H1 (cell line): ENCODE data around the gene TPRN. TPM values are rescaled to one million over a fixed set of nuclear protein-coding genes. Genes with fewer than 3 reads are reported as not detected.

Experiments used
- CTCF ChIA-PET: fragments of 300-600 bp; sonication (Branson Sonifier 250); formaldehyde crosslinking; loops from one replicate; lab custom pipeline; 2021; ENCODE audit not compliant: partially characterized antibody; lab: Charles Lee
- POLR2A ChIA-PET: fragments of 300-600 bp; sonication (Branson Sonifier 250); formaldehyde crosslinking; loops from one replicate; lab custom pipeline; 2021; ENCODE audit warnings: inconsistent platforms; ENCODE audit not compliant: partially characterized antibody; lab: Charles Lee
- DNase-seq, 2 experiments: peaks; one replicate each; pipeline versions ENCODE4 v3.0.0 to v3.0.0-alpha.2; 2010 to 2022; ENCODE audit warnings: low spot score in 2 of 2, low read depth in 1 of 2, mixed read lengths in 1 of 2
- FAIRE-seq: peaks from 2 replicates; lab custom pipeline; 2011; peaks lifted over from hg19 to GRCh38; lab: Jason Lieb, UNC
- H2AFZ ChIP-seq: 2 replicates; pipeline ENCODE4 v1.8.1; 2012; ENCODE audit warnings: low read length, inconsistent platforms
- H2AK5ac ChIP-seq: 2 replicates; pipeline ENCODE4 v1.6.1; 2013; ENCODE audit warnings: low read depth, low read length
- H2BK120ac ChIP-seq: replicated peaks from 2 replicates; pipeline ENCODE3; 2013; ENCODE audit warnings: low read depth, low read length, inconsistent platforms
- H2BK12ac ChIP-seq: 2 replicates; pipeline ENCODE4 v1.6.1; 2013; ENCODE audit warnings: low read depth, low read length
- H2BK15ac ChIP-seq: 2 replicates; pipeline ENCODE4 v1.6.1; 2013; ENCODE audit warnings: low read length
- H2BK20ac ChIP-seq: 2 replicates; pipeline ENCODE4 v1.6.1; 2013; ENCODE audit warnings: low read length
- H2BK5ac ChIP-seq: 2 replicates; pipeline ENCODE4 v1.6.1; 2013; ENCODE audit warnings: low read depth, low read length
- H3K14ac ChIP-seq: 2 replicates; pipeline ENCODE4 v1.6.1; 2013; ENCODE audit warnings: inconsistent platforms; ENCODE audit not compliant: insufficient read length
- H3K18ac ChIP-seq: 2 replicates; pipeline ENCODE4 v1.6.1; 2013; ENCODE audit warnings: low read length; ENCODE audit errors: extremely low read depth
- H3K23ac ChIP-seq: 2 replicates; pipeline ENCODE4 v1.6.1; 2013; ENCODE audit warnings: inconsistent platforms; ENCODE audit not compliant: insufficient read length
- H3K23me2 ChIP-seq: 2 replicates; pipeline ENCODE4 v1.6.1; 2013; ENCODE audit warnings: low read depth, low read length
- H3K27ac ChIP-seq: 2 replicates; pipeline ENCODE4 v1.6.1; 2011; ENCODE audit warnings: low read depth, low read length, inconsistent platforms
- H3K27me3 ChIP-seq, 4 experiments: replicated peaks in 1 of 4; 1 replicate in 1 of 4; 2 replicates in 3 of 4; pipeline versions ENCODE4 v1.6.1 to v1.8.1; 2011 to 2013; ENCODE audit warnings: low read length in 3 of 4, mild to moderate bottlenecking in 3 of 4, inconsistent platforms in 2 of 4, mixed read lengths in 2 of 4, moderate library complexity in 1 of 4; ENCODE audit not compliant: control insufficient read depth in 3 of 4, insufficient read depth in 3 of 4; ENCODE audit errors: extremely low read depth in 1 of 4
- H3K36me3 ChIP-seq, 4 experiments: 2 replicates each; pipeline versions ENCODE4 v1.6.1 to v1.8.1; 2011 to 2013; ENCODE audit warnings: mild to moderate bottlenecking in 4 of 4, low read length in 3 of 4, moderate library complexity in 2 of 4, control low read depth in 1 of 4, inconsistent platforms in 1 of 4; ENCODE audit not compliant: insufficient read depth in 4 of 4, control insufficient read depth in 2 of 4
- H3K4ac ChIP-seq: replicated peaks from 2 replicates; pipeline ENCODE3; 2013; ENCODE audit warnings: low read length, low read depth, mixed read lengths, inconsistent platforms; ENCODE audit not compliant: insufficient read length
- H3K4me1 ChIP-seq, 4 experiments: replicated peaks in 1 of 4; 1 replicate in 1 of 4; 2 replicates in 3 of 4; pipeline versions ENCODE4 v1.6.1 to v1.8.1; 2011 to 2013; ENCODE audit warnings: low read length in 3 of 4, inconsistent platforms in 2 of 4, mixed read lengths in 1 of 4; ENCODE audit not compliant: insufficient read depth in 4 of 4, control insufficient read depth in 3 of 4
- H3K4me2 ChIP-seq, 2 experiments: 2 replicates each; pipeline versions ENCODE4 v1.6.1 to v1.8.1; 2011 to 2013; ENCODE audit warnings: low read depth in 2 of 2, low read length in 2 of 2, control low read depth in 1 of 2, inconsistent platforms in 1 of 2, mild to moderate bottlenecking in 1 of 2; ENCODE audit not compliant: insufficient read depth in 1 of 2
- H3K4me3 ChIP-seq, 4 experiments: fragments of 200-600, 300-600 bp in 1 of 4; sonication (generic), shearing (Covaris generic), sonication (Bioruptor Twin) in 1 of 4; 2 replicates each; pipeline versions ENCODE4 v1.5.1 to v1.8.1; 2011 to 2016; ENCODE audit warnings: low read length in 4 of 4, low read depth in 3 of 4, control low read depth in 2 of 4, inconsistent platforms in 2 of 4, mild to moderate bottlenecking in 2 of 4, mixed read lengths in 1 of 4, moderate library complexity in 1 of 4; ENCODE audit not compliant: insufficient read depth in 2 of 4; ENCODE audit errors: extremely low read depth in 1 of 4
- H3K56ac ChIP-seq: replicated peaks from 2 replicates; pipeline ENCODE3; 2013; ENCODE audit warnings: low read depth, mild to moderate bottlenecking, mixed read lengths, low read length, inconsistent platforms; ENCODE audit not compliant: insufficient read length
- H3K79me1 ChIP-seq: 2 replicates; pipeline ENCODE4 v1.6.1; 2013; ENCODE audit warnings: low read depth, low read length, control low read depth
- H3K79me2 ChIP-seq, 2 experiments: 2 replicates each; pipeline versions ENCODE4 v1.6.1 to v1.8.1; 2012 to 2013; ENCODE audit warnings: low read length in 2 of 2, mild to moderate bottlenecking in 2 of 2, inconsistent platforms in 1 of 2; ENCODE audit not compliant: insufficient read depth in 2 of 2, control insufficient read depth in 1 of 2
- H3K9ac ChIP-seq, 4 experiments: replicated peaks in 1 of 4; 1 replicate in 1 of 4; 2 replicates in 3 of 4; pipeline versions ENCODE4 v1.6.1 to v1.8.1; 2011 to 2013; ENCODE audit warnings: low read depth in 3 of 4, low read length in 3 of 4, control low read depth in 2 of 4, mild to moderate bottlenecking in 2 of 4, moderate library complexity in 2 of 4, inconsistent platforms in 1 of 4; ENCODE audit errors: extremely low read depth in 1 of 4
- H3K9me3 ChIP-seq, 2 experiments: 2 replicates each; pipeline versions ENCODE4 v1.6.1 to v1.8.1; 2012 to 2013; ENCODE audit warnings: mild to moderate bottlenecking in 2 of 2, moderate library complexity in 2 of 2, control low read depth in 1 of 2, inconsistent platforms in 1 of 2, low read depth in 1 of 2, low read length in 1 of 2, mixed read lengths in 1 of 2; ENCODE audit not compliant: insufficient read depth in 2 of 2
- H4K20me1 ChIP-seq, 2 experiments: replicated peaks in 1 of 2; 2 replicates each; pipeline versions ENCODE3 to v1.8.1; 2011 to 2013; ENCODE audit warnings: inconsistent platforms in 2 of 2, low read length in 2 of 2, mild to moderate bottlenecking in 1 of 2; ENCODE audit not compliant: insufficient read depth in 2 of 2, control insufficient read depth in 1 of 2
- H4K5ac ChIP-seq: 2 replicates; pipeline ENCODE4 v1.6.1; 2013; ENCODE audit warnings: low read length, low read depth, mixed read lengths, inconsistent platforms; ENCODE audit not compliant: insufficient read length
- H4K8ac ChIP-seq: 2 replicates; pipeline ENCODE4 v1.8.0; 2013; ENCODE audit warnings: mild to moderate bottlenecking, moderate library complexity, low read length, inconsistent platforms; ENCODE audit not compliant: insufficient read depth; ENCODE audit errors: extremely low read depth
- H4K91ac ChIP-seq: replicated peaks from 2 replicates; pipeline ENCODE3; 2013; ENCODE audit warnings: low read length, mixed read lengths, inconsistent platforms; ENCODE audit not compliant: insufficient read length
- EP300 ChIP-seq, 2 experiments: IDR thresholded peaks; 1 replicate in 1 of 2; 2 replicates in 1 of 2; pipeline ENCODE4 v1.6.1; 2011 to 2012; ENCODE audit warnings: low read depth in 2 of 2, low read length in 2 of 2, mild to moderate bottlenecking in 2 of 2, borderline replicate concordance in 1 of 2, inconsistent platforms in 1 of 2, moderate library complexity in 1 of 2
- GTF2F1 ChIP-seq: IDR thresholded peaks from 2 replicates; pipeline ENCODE4 v1.6.1; 2012; ENCODE audit warnings: low read depth, low read length, improper control_type of control experiment, borderline replicate concordance
- HDAC2 ChIP-seq, 2 experiments: fragments of 300-600 bp in 1 of 2; sonication (generic) in 1 of 2; IDR thresholded peaks; 2 replicates each; pipeline ENCODE4 v1.6.1; 2011 to 2012; ENCODE audit warnings: low read depth in 2 of 2, low read length in 2 of 2, mild to moderate bottlenecking in 2 of 2, moderate library complexity in 2 of 2, borderline replicate concordance in 1 of 2, inconsistent platforms in 1 of 2
- KDM5A ChIP-seq: fragments of 200-600 bp; IDR thresholded peaks from 2 replicates; pipeline ENCODE4 v1.7.1; 2012; ENCODE audit warnings: mild to moderate bottlenecking, low read length, inconsistent platforms, mixed read lengths
- POLR2AphosphoS5 ChIP-seq: IDR thresholded peaks from 2 replicates; pipeline ENCODE4 v1.6.1; 2011; ENCODE audit warnings: low read depth, low read length
- RAD21 ChIP-seq, 2 experiments: IDR thresholded peaks in 1 of 2; conservative IDR thresholded peaks in 1 of 2; 2 replicates each; pipeline ENCODE4 v1.6.1; 2011; ENCODE audit warnings: low read depth in 2 of 2, low read length in 2 of 2, improper control_type of control experiment in 1 of 2, inconsistent platforms in 1 of 2, mild to moderate bottlenecking in 1 of 2, moderate library complexity in 1 of 2
- RXRA ChIP-seq: IDR thresholded peaks from 2 replicates; pipeline ENCODE4 v1.6.1; 2011; ENCODE audit warnings: low read depth, mild to moderate bottlenecking, low read length, moderate library complexity; ENCODE audit not compliant: insufficient read depth
- SRF ChIP-seq: IDR thresholded peaks from 2 replicates; pipeline ENCODE4 v1.6.1; 2011; ENCODE audit warnings: mild to moderate bottlenecking, low read depth, low read length, moderate library complexity
- WGBS, 2 experiments: shearing (Covaris generic) in 1 of 2; methylation state at CpG; one replicate each; pipeline versions ENCODE4 v1.1.6 to v1.1.7; 2013 to 2015; ENCODE audit warnings: low lambda C conversion rate in 2 of 2, mixed read lengths in 2 of 2, inconsistent platforms in 1 of 2, low coverage in 1 of 2, missing lambda C conversion rate in 1 of 2; ENCODE audit not compliant: insufficient replicate concordance in 2 of 2, insufficient coverage in 1 of 2, insufficient read length in 1 of 2; ENCODE audit errors: extremely low coverage in 1 of 2, missing lambda C conversion rate in 1 of 2; 5-methylcytosine and 5-hydroxymethylcytosine counted together
- polyA plus RNA-seq, 7 experiments: library from polyadenylated mRNA; depleted of rRNA in 3 of 7; stranded (reverse) in 5 of 7; unstranded in 2 of 7; fragments of >200 nt in 5 of 7; fragments of 200-250 nt in 2 of 7; gene quantifications; 1 replicate in 5 of 7; 2 replicates in 1 of 7; 4 replicates in 1 of 7; pipeline versions ENCODE4 v1.2.1 to v1.2.3, GENCODE V29; 2011 to 2013; ENCODE audit warnings: missing spikeins in 2 of 7, mixed read lengths in 2 of 7
- total RNA-seq: library from RNA; stranded (reverse); fragmentation: NEBNext Ultra II Directional; extraction: Animal tissue kit (Norgen Biotek cat#: 25700); gene quantifications from 2 replicates; pipeline ENCODE4 v1.2.1, GENCODE V29; 2021

The TPRN gene
- total and polyA plus RNA-seq, 2 of the 8 experiments (the other 6 are each of a cell fraction or from before 2014, with no cell fraction given): 9.7 to 23.2 TPM

DNA sequence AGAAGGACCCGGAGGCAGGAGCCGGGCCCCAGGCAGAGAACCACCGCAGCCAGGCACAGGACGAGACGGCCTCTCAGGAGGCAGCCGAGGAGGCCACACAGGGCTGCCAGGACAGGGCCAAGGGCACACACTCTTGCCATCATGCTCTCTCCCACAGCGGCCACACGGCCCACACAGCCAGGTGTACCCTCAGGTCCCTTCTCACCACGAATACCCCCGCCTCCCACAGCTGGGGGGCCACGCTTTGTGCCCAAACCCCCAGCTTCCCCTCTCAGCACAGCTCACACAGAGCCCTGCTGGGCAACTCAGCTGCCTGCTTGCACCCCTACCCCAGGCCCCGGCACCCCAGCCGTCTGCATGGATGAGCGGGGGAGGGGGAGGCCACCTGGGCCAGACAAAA, 6.8 kb downstream of the TPRN start:
- Histone ChIP-seq H4K20me1 (peaks cover 15 to 33% of the 10 kb centered on the region in 2 experiments), H3K4me1 (peaks cover 0 to 26% (median 11%) of the 10 kb centered on the region in 4 experiments; a peak in 6 of 7 replicates), H2BK20ac (no peak overlapping the region), H3K4me2 (no peak overlapping the region), H2AFZ (no peak overlapping the region), H3K79me2 (peaks cover 0 to 29% of the 10 kb centered on the region in 2 experiments; a peak in 1 of 4 replicates), H3K23me2 (peaks cover 2% of the 10 kb centered on the region; the same call in 1 of the 2 replicates), H2BK120ac (no peak overlapping the region), H3K36me3 (peaks cover 0 to 4% (median 1%) of the 10 kb centered on the region in 4 experiments; a peak in 2 of 8 replicates), H4K91ac (no peak overlapping the region), H2BK12ac (no peak overlapping the region), H2BK5ac (peak overlapping the region; percentile 60; the same call in 1 of the 2 replicates), H4K8ac (no peak overlapping the region), H2AK5ac (no peak overlapping the region), H3K56ac (no peak overlapping the region), H3K9ac (no peak overlapping the region), H3K18ac (no peak overlapping the region), H3K9me3 (no peaks in the 10 kb centered on the region), H3K27ac (no peak overlapping the region), H3K14ac (no peak overlapping the region), H3K79me1 (peaks cover 20% of the 10 kb centered on the region), H3K23ac (no peak overlapping the region), H4K5ac (no peak overlapping the region), H3K4me3 (no peak overlapping the region), H2BK15ac (no peak overlapping the region), H3K27me3 (no peaks in the 10 kb centered on the region), H3K4ac (no peak overlapping the region)
- DNase-seq: no peak
- 97% methylated on average over 11 of the region's 14 CpGs; no CpG with 5 or more reads in 1 of the 2 experiments for WGBS, 2 experiments
- ChIA-PET CTCF (interaction anchor here (1.7 to 14.0 kb wide), 5 partner anchors 11 to 76 kb away, joined by 6 to 204 read pairs (median 16); partner anchors contain the start of genes CYSRT1, NDOR1, RNF208 and RNF224), POLR2A (interaction anchor here (0.9 to 11.0 kb wide), 6 partner anchors 8 to 47 kb away, joined by 3 to 107 read pairs (median 4); partner anchors contain the start of genes NDOR1, TMEM203 and TUBB4B)
- no peak for TF ChIP-seq RXRA
- TF ChIP-seq RAD21 (IDR thresholded peaks at IDR 0.05 in 1 of 2, conservative IDR thresholded peaks at IDR 0.05 in 1 of 2; ENCODE audit: low read depth in 2 of 2, low read length in 2 of 2): no peak
- TF ChIP-seq SRF: no peak
- TF ChIP-seq KDM5A: no peak
- TF ChIP-seq HDAC2 (IDR thresholded peaks at IDR 0.05; ENCODE audit: borderline replicate concordance in 1 of 2, low read depth in 2 of 2, low read length in 2 of 2): no peak
- TF ChIP-seq GTF2F1: no peak
- no peak for TF ChIP-seq POLR2AphosphoS5
- TF ChIP-seq EP300 (IDR thresholded peaks at IDR 0.05; ENCODE audit: borderline replicate concordance in 1 of 2, low read depth in 2 of 2, low read length in 2 of 2): no peak
- FAIRE-seq: no peak
